Measurements from ENCODE around the gene GALM. TPM values are rescaled to one million over a fixed set of nuclear protein-coding genes. Genes with fewer than 3 reads are reported as not detected.

Gene GALM
- total and polyA plus RNA-seq, 4 experiments from 2014 or later, result 35.5 to 60.4 (median 43.5) TPM

- ChIA-PET CTCF (ENCODE audit: partially characterized antibody) (no interaction called here), POLR2A (ENCODE audit: partially characterized antibody) (interaction anchor here (1.3 to 8.3 kb wide), 2 partner anchors 10 to 15 kb away, joined by 4 to 164 read pairs; partner anchors contain the start of gene GALM)
- Mint-ChIP-seq H3K36me3 (peaks cover 0 to 4% of the 10 kb centered on the region in 2 donors), H3K27ac (peak overlapping the region in 1 of 7 donors; percentile 29), H3K27me3 (no peaks in the 10 kb centered on the region), H3K4me1 (peaks cover 31 to 64% (median 49%) of the 10 kb centered on the region in 4 donors), H3K4me3 (no peak overlapping the region), H3K9me3 (no peaks in the 10 kb centered on the region)
- no peak for DNase-seq
- H3K4me3 ChIP-seq (ENCODE audit: low read length in 2 of 2), result no peak overlapping the region
- intact Hi-C loops (cut with micrococcal nuclease), result no loop called here
- no peaks in the 10 kb centered on the region for H3K27me3 ChIP-seq (ENCODE audit: insufficient read depth, low read length)
- H3K27ac ChIP-seq (ENCODE audit: low read depth, low read length), result no peak overlapping the region
- H3K36me3 ChIP-seq (ENCODE audit: insufficient read depth, low read length), result no peaks in the 10 kb centered on the region
- no peaks in the 10 kb centered on the region for H3K9me3 ChIP-seq (ENCODE audit: control insufficient read depth in 1 of 2, low read length in 2 of 2)
- H3K4me1 ChIP-seq (ENCODE audit: insufficient read depth, low read length), result peaks cover 56% of the 10 kb centered on the region
Measured at GRCh38 chr2:38649176-38649728, 16.7 kb upstream of the GALM start.

- no peak overlapping the region for H3K4me3 ChIP-seq (ENCODE audit: low read length in 2 of 2)
- POLR2A ChIA-PET (ENCODE audit: partially characterized antibody), result interaction anchor here (8.3 kb wide), 1 partner anchor 15 kb away, joined by 164 read pairs; the partner anchor contains the start of gene GALM
- peaks cover 56% of the 10 kb centered on the region for H3K4me1 ChIP-seq (ENCODE audit: insufficient read depth, low read length)
- Mint-ChIP-seq H3K9me3 (no peaks in the 10 kb centered on the region), H3K27me3 (no peaks in the 10 kb centered on the region), H3K36me3 (peaks cover 0 to 4% of the 10 kb centered on the region in 2 donors), H3K4me1 (peaks cover 37 to 65% (median 51%) of the 10 kb centered on the region in 4 donors), H3K27ac (peak overlapping the region in 3 of 7 donors; percentile 39 to 67 (median 64)), H3K4me3 (peak overlapping the region in 1 of 8 donors; percentile 33)
- intact Hi-C loops (cut with micrococcal nuclease), result no loop called here
- no peaks in the 10 kb centered on the region for H3K9me3 ChIP-seq (ENCODE audit: control insufficient read depth in 1 of 2, low read length in 2 of 2)
- H3K27me3 ChIP-seq (ENCODE audit: insufficient read depth, low read length), result no peaks in the 10 kb centered on the region
- H3K36me3 ChIP-seq (ENCODE audit: insufficient read depth, low read length), result no peaks in the 10 kb centered on the region
- no peak for DNase-seq
- CTCF ChIA-PET (ENCODE audit: partially characterized antibody), result interaction anchor here (1.0 kb wide), 1 partner anchor 56 kb away, joined by 3 read pairs; no protein-coding TSS in a partner anchor
- no peak overlapping the region for H3K27ac ChIP-seq (ENCODE audit: low read depth, low read length)
Measured at GRCh38 chr2:38650012-38650411, 15.9 kb upstream of the GALM start.

- H3K36me3 Mint-ChIP-seq, result peaks cover 0 to 4% of the 10 kb centered on the region in 2 donors
- H3K4me3 Mint-ChIP-seq, result no peak overlapping the region
- no peak for DNase-seq
- H3K4me1 Mint-ChIP-seq, result peaks cover 41 to 71% (median 54%) of the 10 kb centered on the region in 4 donors
- no peaks in the 10 kb centered on the region for H3K36me3 ChIP-seq (ENCODE audit: insufficient read depth, low read length)
- ChIA-PET CTCF (ENCODE audit: partially characterized antibody) (interaction anchor here (1.0 kb wide), 1 partner anchor 56 kb away, joined by 3 read pairs; no protein-coding TSS in a partner anchor), POLR2A (ENCODE audit: partially characterized antibody) (interaction anchor here (0.8 to 8.3 kb wide), 2 partner anchors 14 to 47 kb away, joined by 3 to 164 read pairs; partner anchors contain the start of gene GALM)
- H3K4me3 ChIP-seq (ENCODE audit: low read length in 2 of 2), result no peak overlapping the region
- intact Hi-C loops (cut with micrococcal nuclease), result no loop called here
- no peaks in the 10 kb centered on the region for H3K9me3 ChIP-seq (ENCODE audit: control insufficient read depth in 1 of 2, low read length in 2 of 2)
- no peaks in the 10 kb centered on the region for H3K9me3 Mint-ChIP-seq
- H3K4me1 ChIP-seq (ENCODE audit: insufficient read depth, low read length), result peaks cover 60% of the 10 kb centered on the region
- no peak overlapping the region for H3K27ac ChIP-seq (ENCODE audit: low read depth, low read length)
- H3K27me3 ChIP-seq (ENCODE audit: insufficient read depth, low read length), result no peaks in the 10 kb centered on the region
- H3K27ac Mint-ChIP-seq, result peak overlapping the region in 6 of 7 donors; percentile 8 to 76 (median 57)
- no peaks in the 10 kb centered on the region for H3K27me3 Mint-ChIP-seq
Measured at GRCh38 chr2:38650717-38651116, 15.2 kb upstream of the GALM start.

GRCh38 chr2:38652431-38653273 lies 13.3 kb upstream of the GALM start:
- H3K4me3 Mint-ChIP-seq, result peak overlapping the region; percentile 2 to 87 (median 70)
- CTCF ChIA-PET (ENCODE audit: partially characterized antibody), result interaction anchor here (0.9 to 4.7 kb wide), 11 partner anchors 8 to 72 kb away, joined by 3 to 48 read pairs (median 5); partner anchors contain the start of gene GALM
- H3K9me3 ChIP-seq (ENCODE audit: control insufficient read depth in 1 of 2, low read length in 2 of 2), result no peaks in the 10 kb centered on the region
- POLR2A ChIA-PET (ENCODE audit: partially characterized antibody), result interaction anchor here (0.8 to 8.3 kb wide), 15 partner anchors 9 to 98 kb away, joined by 3 to 164 read pairs (median 7); partner anchors contain the start of genes GALM, HNRNPLL and SRSF7
- peak overlapping the region; percentile 87 to 97 (median 95) for H3K27ac Mint-ChIP-seq
- no peaks in the 10 kb centered on the region for H3K9me3 Mint-ChIP-seq
- no peaks in the 10 kb centered on the region for H3K27me3 Mint-ChIP-seq
- H3K27me3 ChIP-seq (ENCODE audit: insufficient read depth, low read length), result no peaks in the 10 kb centered on the region
- H3K4me3 ChIP-seq (ENCODE audit: low read length in 2 of 2), result no peak overlapping the region
- H3K4me1 Mint-ChIP-seq, result peaks cover 39 to 73% (median 57%) of the 10 kb centered on the region in 4 donors
- H3K27ac ChIP-seq (ENCODE audit: low read depth, low read length), result peak overlapping the region; percentile 51
- peaks cover 0 to 4% of the 10 kb centered on the region in 2 donors for H3K36me3 Mint-ChIP-seq
- no peak for DNase-seq
- H3K4me1 ChIP-seq (ENCODE audit: insufficient read depth, low read length), result peaks cover 59% of the 10 kb centered on the region
- intact Hi-C loops (cut with micrococcal nuclease), result loop anchor here (1.0 kb wide), 1 partner anchor 11 kb away; no protein-coding TSS in a partner anchor
- H3K36me3 ChIP-seq (ENCODE audit: insufficient read depth, low read length), result no peaks in the 10 kb centered on the region

GRCh38 chr2:38653380-38653714 lies 12.6 kb upstream of the GALM start:
- H3K9me3 ChIP-seq (ENCODE audit: control insufficient read depth in 1 of 2, low read length in 2 of 2), result no peaks in the 10 kb centered on the region
- POLR2A ChIA-PET (ENCODE audit: partially characterized antibody), result interaction anchor here (0.6 to 8.3 kb wide), 17 partner anchors 10 to 97 kb away, joined by 3 to 164 read pairs (median 6); partner anchors contain the start of genes GALM, HNRNPLL and SRSF7

GRCh38 chr2:38653715-38654527 lies 12.0 kb upstream of the GALM start:
- Histone ChIP-seq H3K36me3 (ENCODE audit: insufficient read depth, low read length) (no peaks in the 10 kb centered on the region), H3K27ac (ENCODE audit: low read depth, low read length) (peak overlapping the region; percentile 51), H3K27me3 (ENCODE audit: insufficient read depth, low read length) (no peaks in the 10 kb centered on the region), H3K9me3 (ENCODE audit: control insufficient read depth in 1 of 2, low read length in 2 of 2) (no peaks in the 10 kb centered on the region), H3K4me1 (ENCODE audit: insufficient read depth, low read length) (peaks cover 56% of the 10 kb centered on the region), H3K4me3 (ENCODE audit: low read length in 2 of 2) (peak overlapping the region in 1 of 2 donors; percentile 18)
- CTCF ChIA-PET (ENCODE audit: partially characterized antibody), result interaction anchor here (0.5 to 4.7 kb wide), 10 partner anchors 10 to 72 kb away, joined by 3 to 48 read pairs (median 6); partner anchors contain the start of gene GALM
- peak; percentile 66 to 82 (median 70) for DNase-seq
- H3K9me3 Mint-ChIP-seq, result no peaks in the 10 kb centered on the region
- POLR2A ChIA-PET (ENCODE audit: partially characterized antibody), result interaction anchor here (0.6 to 8.3 kb wide), 15 partner anchors 10 to 97 kb away, joined by 3 to 164 read pairs (median 7); partner anchors contain the start of genes GALM, HNRNPLL and SRSF7
- no peaks in the 10 kb centered on the region for H3K27me3 Mint-ChIP-seq
- peak overlapping the region; percentile 87 to 97 (median 97) for H3K27ac Mint-ChIP-seq
- intact Hi-C loops (cut with micrococcal nuclease), result loop anchor here (1.0 kb wide), 1 partner anchor 9 kb away; no protein-coding TSS in a partner anchor
- H3K36me3 Mint-ChIP-seq, result peaks cover 0 to 4% of the 10 kb centered on the region in 2 donors
- H3K4me1 Mint-ChIP-seq, result peaks cover 32 to 71% (median 50%) of the 10 kb centered on the region in 4 donors
- H3K4me3 Mint-ChIP-seq, result peak overlapping the region in 7 of 8 donors; percentile 61 to 87 (median 80)

More at GRCh38 chr2:38653380-38653714, 12.6 kb upstream of the GALM start:
- Histone ChIP-seq H3K27me3 (ENCODE audit: insufficient read depth, low read length) (no peaks in the 10 kb centered on the region), H3K27ac (ENCODE audit: low read depth, low read length) (peak overlapping the region; percentile 51), H3K4me3 (ENCODE audit: low read length in 2 of 2) (peak overlapping the region in 1 of 2 donors; percentile 18), H3K36me3 (ENCODE audit: insufficient read depth, low read length) (no peaks in the 10 kb centered on the region), H3K4me1 (ENCODE audit: insufficient read depth, low read length) (peaks cover 56% of the 10 kb centered on the region)
- DNase-seq, result no peak
- Mint-ChIP-seq H3K4me1 (peaks cover 33 to 68% (median 51%) of the 10 kb centered on the region in 4 donors), H3K27me3 (no peaks in the 10 kb centered on the region), H3K4me3 (peak overlapping the region; percentile 61 to 87 (median 80)), H3K9me3 (no peaks in the 10 kb centered on the region), H3K27ac (peak overlapping the region; percentile 87 to 97 (median 97)), H3K36me3 (peaks cover 0 to 4% of the 10 kb centered on the region in 2 donors)
- CTCF ChIA-PET (ENCODE audit: partially characterized antibody), result interaction anchor here (0.5 to 4.7 kb wide), 12 partner anchors 9 to 72 kb away, joined by 3 to 48 read pairs (median 5); partner anchors contain the start of gene GALM
- intact Hi-C loops (cut with micrococcal nuclease), result loop anchor here (1.0 kb wide), 1 partner anchor 10 kb away; no protein-coding TSS in a partner anchor
